SIG-M5 treated with dmso at 0.1 percent for 504 hours (cell line): ENCODE data around the gene ZC3H7A.

Experiments used
- DNase-seq: peaks from one replicate; lab custom pipeline; 2025; ENCODE audit not compliant: unreplicated experiment; lab: John Stamatoyannopoulos, UW

ZC3H7A gene

GRCh38 chr16:11706180-11706742, 90.8 kb downstream of the ZC3H7A start:
- no peak for DNase-seq

DNA sequence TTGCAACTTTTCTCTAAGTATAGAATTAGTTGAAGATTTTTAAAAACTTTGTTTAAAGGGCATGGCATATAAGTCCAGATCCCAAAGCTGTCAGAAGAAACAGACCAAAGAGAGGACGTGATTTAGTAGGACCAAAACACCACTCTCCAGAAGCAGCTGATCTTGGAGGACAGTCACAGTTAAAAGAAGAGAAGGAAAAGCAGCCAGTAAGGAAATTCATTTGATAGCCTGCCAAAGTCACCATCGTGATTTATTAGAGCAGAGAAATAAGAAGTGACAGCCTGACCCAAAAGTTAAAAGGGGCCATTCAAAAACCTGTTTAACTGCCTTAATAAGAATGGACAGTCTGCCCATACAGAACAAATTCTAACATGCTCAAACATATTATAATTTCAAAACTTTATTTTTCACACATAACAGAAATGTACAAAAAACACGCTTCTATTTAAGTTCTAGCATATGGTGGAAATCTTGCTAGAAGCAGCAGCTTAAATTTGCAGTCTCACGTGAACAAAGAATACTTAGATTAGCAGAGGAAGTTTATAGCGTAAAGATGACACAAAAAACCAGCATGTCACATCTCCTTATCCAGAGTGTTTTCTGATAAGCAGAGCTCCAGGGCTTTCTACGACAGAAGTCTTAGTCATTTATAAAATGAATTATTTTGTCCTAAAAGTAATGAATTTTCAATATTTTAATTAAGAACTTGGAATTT, 91.6 kb downstream of the ZC3H7A start:
- no peak for DNase-seq
